GM12865 (cell line): ENCODE measurements around the gene SMIM14.

Experiments used
- DNase-seq: peaks from one replicate; pipeline ENCODE4 v3.0.0; 2010; ENCODE audit warnings: low read depth
- H3K4me3 ChIP-seq: 2 replicates; pipeline ENCODE4 v1.5.1; 2011; ENCODE audit warnings: mild to moderate bottlenecking, low read depth, low read length, control low read depth
- TF ChIP-seq, protein P1 (sequence below): IDR thresholded peaks from 2 replicates; pipeline ENCODE4 v1.5.1; 2011; ENCODE audit warnings: low read length, control low read depth, low read depth, inconsistent platforms; ENCODE audit not compliant: insufficient read depth; ENCODE audit errors: missing control alignments

Gene SMIM14

DNA sequence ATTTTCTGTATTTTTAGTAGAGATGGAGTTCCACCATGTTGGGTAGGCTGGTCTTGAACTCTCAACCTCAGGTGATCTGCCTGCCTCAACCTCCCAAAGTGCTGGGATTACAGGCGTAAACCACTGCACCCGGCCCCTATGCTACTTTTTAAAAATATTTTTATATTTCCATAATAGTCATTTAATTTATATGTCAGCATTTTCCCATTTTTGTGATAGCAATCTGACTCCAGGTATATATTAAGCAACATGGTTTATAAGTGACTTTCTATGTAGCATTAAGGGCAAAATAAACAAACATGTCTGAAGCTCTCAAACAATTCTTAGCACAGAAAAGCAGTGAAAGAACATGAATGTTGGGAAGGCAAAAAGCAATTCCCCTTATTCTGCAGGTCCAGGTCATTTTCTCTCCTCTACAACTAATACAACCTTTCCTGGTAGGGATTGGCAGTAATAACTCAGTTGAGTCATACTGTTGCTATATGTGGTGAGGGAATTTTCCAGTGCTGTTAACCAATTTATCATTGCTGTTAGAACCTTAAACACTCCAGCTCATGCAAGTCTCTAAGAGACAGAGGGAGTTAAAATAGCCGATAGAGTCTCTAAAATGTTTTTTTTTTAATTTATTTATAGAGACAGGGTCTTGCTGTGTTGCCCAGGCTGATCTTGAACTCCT, 24.0 kb downstream of the SMIM14 start:
- peak; percentile 41 for DNase-seq
- no peak overlapping the region for H3K4me3 ChIP-seq
- TF ChIP-seq, protein P1, sequence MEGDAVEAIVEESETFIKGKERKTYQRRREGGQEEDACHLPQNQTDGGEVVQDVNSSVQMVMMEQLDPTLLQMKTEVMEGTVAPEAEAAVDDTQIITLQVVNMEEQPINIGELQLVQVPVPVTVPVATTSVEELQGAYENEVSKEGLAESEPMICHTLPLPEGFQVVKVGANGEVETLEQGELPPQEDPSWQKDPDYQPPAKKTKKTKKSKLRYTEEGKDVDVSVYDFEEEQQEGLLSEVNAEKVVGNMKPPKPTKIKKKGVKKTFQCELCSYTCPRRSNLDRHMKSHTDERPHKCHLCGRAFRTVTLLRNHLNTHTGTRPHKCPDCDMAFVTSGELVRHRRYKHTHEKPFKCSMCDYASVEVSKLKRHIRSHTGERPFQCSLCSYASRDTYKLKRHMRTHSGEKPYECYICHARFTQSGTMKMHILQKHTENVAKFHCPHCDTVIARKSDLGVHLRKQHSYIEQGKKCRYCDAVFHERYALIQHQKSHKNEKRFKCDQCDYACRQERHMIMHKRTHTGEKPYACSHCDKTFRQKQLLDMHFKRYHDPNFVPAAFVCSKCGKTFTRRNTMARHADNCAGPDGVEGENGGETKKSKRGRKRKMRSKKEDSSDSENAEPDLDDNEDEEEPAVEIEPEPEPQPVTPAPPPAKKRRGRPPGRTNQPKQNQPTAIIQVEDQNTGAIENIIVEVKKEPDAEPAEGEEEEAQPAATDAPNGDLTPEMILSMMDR: no peak

DNA sequence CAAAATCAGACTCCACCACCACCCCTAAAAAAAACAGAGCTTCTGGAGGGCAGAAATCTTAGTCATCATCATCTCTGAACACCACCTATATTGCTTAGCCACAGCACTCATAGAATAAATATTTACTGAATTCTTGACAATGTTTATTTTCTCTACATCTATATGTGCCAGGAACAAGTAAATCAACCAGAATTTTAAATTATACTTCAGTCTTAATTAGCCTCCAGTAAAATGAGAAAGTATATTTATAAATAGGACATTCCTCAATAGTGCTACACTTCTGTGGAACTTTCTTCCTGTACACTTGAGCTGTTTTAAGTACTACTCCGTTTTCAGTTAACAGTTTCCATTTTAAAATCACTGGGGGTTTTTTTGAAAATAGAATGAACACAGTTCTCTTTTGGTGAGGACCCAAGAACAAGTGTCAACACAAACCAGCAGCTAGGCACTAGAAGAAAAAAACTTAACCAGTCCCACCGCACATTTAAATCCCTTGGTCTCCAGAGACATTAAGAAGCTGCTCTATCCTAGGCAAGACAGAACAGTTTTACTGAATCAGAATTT, 25.5 kb downstream of the SMIM14 start:
- no peak overlapping the region for H3K4me3 ChIP-seq
- peak; percentile 75 for DNase-seq
- TF ChIP-seq, protein P1: no peak

DNA sequence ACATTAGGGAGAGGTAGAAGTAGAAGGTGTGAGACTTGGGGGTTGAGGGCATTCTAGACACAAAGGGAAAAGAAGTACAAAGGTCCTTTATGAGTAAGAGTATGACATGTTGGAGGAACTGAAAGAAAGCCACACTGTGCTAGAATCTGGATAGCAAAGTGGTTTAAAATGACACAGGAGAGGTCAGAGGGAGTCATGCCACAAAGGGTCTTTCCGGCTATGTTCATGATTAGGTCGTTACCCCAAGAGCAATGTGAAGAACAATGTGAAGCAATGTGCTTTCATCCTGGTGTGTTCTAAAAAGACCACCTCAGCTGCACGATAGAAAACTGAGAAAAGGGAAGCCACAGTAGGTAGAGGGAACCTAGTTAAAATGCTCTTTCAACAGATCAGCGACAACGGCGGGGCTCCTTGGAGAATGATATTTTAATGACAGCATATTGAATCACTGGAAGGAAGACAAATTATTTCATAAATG, 29.2 kb downstream of the SMIM14 start:
- DNase-seq: peak; percentile 93
- TF ChIP-seq, protein P1: no peak

DNA sequence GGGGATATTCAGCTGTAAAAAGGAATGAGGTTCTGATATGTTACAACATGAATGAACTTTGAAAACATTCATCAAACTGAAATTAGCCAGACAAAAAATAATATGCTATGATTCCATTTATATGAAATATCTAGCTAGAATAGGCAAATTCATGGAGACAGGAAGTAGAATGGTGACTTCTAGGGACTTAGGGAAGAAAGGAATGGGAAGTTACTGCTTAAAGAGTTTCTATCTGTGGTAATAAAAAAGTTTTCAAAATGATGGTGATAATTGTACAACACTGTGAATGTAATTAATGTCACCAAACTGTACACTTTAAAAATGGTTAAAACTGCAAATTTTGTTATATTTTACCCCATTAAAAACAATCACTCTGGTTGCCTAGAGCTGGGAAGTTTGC, 30.2 kb downstream of the SMIM14 start:
- TF ChIP-seq, protein P1: no peak
- H3K4me3 ChIP-seq: no peak overlapping the region
- no peak for DNase-seq

More for the DNA sequence above, 29.2 kb downstream of the SMIM14 start:
- H3K4me3 ChIP-seq: peak overlapping the region; percentile 23; the same call in 1 of the 2 replicates

DNA sequence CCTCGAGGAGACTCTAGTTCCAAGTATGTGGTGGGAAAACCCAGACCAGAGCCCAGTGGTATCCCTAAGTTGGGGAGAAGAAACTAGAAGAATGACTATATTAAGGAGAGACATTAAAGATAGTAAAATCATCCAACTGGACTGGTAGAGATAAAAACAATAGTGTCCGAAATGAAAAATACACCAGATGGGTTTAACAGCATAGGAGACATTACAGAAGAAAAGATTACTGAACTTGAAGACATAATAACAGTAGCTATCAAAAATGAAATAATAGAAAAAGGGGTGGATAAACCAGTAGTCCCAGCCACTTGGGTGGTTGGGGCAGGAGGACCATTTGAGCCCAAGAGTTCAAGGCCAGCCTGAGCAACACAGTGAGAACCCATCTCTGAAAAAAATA, 31.9 kb downstream of the SMIM14 start:
- DNase-seq: no peak
- TF ChIP-seq, protein P1: no peak
- no peak overlapping the region for H3K4me3 ChIP-seq

DNA sequence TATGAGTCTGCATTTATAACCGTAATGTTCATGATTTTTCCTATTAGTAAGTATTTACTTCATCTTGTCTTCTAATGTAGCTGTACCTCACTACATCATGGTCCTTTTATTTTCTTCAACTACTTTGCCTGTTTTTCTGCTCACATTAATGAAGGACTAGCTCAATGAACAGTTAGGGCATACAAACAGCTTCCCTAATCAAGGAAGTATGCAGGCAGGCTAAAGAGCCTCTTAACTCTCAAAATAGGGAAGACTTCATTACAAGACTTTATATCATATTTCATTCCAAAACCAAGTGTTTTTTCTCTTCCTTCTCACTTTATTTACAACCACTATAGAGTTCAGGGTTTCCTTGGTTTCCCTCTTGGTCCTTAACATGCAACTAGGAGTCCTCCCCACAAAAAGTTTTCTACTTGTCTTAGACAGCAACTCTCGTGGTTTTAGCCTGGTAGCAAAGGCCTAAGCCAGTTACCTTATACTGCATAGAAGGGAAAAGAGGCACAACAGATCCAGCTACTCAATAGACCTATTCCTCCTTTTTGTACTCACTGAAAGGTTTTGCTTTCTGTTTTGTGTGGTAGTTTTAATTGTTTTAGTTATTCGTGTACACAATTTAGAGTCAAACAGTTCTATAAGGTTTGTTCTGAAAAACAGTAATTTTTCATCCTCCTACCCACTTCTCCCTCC, 40.8 kb downstream of the SMIM14 start:
- H3K4me3 ChIP-seq: no peak overlapping the region
- TF ChIP-seq, protein P1: no peak
- peak; percentile 14 for DNase-seq
